Activated CD4-positive, alpha-beta T cell treated with anti-CD3 and anti-CD28 coated beads for 36 hours (primary cell): Measurements from ENCODE around the gene CD109. TPM values are rescaled to one million over a fixed set of nuclear protein-coding genes. Genes with fewer than 3 reads are reported as not detected.
"Not testable (repeated sequence)": the region's sequence is repeated elsewhere in the genome, so short reads cannot be mapped to it uniquely, and the experiment has no call there.

Experiments used
- ATAC-seq: fragments of 200-7000 bp; cut with Tn5 transposase; one replicate; pipeline ENCODE4 v1.10.0; 2021; ENCODE audit warnings: mild to moderate bottlenecking, moderate library complexity
- CTCF ChIA-PET: fragments of 350-600 bp; sonication (Branson Sonifier 250); formaldehyde crosslinking; loops from one replicate; lab custom pipeline; 2021; ENCODE audit warnings: antibody characterized with exemption; lab: Charles Lee
- POLR2A ChIA-PET: fragments of 350-600 bp; sonication (Branson Sonifier 250); formaldehyde crosslinking; loops from one replicate; lab custom pipeline; 2021; ENCODE audit warnings: antibody characterized with exemption, inconsistent platforms; lab: Charles Lee
- DNase-seq: peaks from one replicate; pipeline ENCODE4 v3.0.0-alpha.2; 2020
- H3K27ac Mint-ChIP-seq: one replicate; pipeline ENCODE4 v1.8.0; 2021; ENCODE audit warnings: mixed read lengths
- H3K27me3 Mint-ChIP-seq: one replicate; pipeline ENCODE4 v1.8.0; 2021; ENCODE audit warnings: mixed read lengths
- H3K36me3 Mint-ChIP-seq: one replicate; pipeline ENCODE4 v1.8.0; 2021; ENCODE audit warnings: low read depth, mixed read lengths
- H3K4me1 Mint-ChIP-seq: one replicate; pipeline ENCODE4 v1.8.0; 2021; ENCODE audit warnings: mixed read lengths
- H3K4me3 Mint-ChIP-seq: one replicate; pipeline ENCODE4 v1.8.0; 2021; ENCODE audit warnings: mild to moderate bottlenecking, moderate library complexity, mixed read lengths
- H3K9me3 Mint-ChIP-seq: one replicate; pipeline ENCODE4 v1.8.0; 2021; ENCODE audit warnings: low read depth, mixed read lengths
- intact Hi-C, 2 experiments: fragments of 100-400 bp; cut with DNase I in 1 of 2; cut with micrococcal nuclease in 1 of 2; formaldehyde crosslinking; loops; one replicate each; pipeline versions ENCODE4 v1.14.2 to v1.15.1; 2022 to 2024; cut with DNase I, micrococcal nuclease
- total RNA-seq, 2 experiments: library from RNA; stranded (reverse); gene quantifications; one replicate each; pipeline ENCODE4 v1.2.3, GENCODE V29; 2021

Gene CD109
- total RNA-seq, 2 experiments from 2014 or later = 13.2 to 15.8 TPM

DNA sequence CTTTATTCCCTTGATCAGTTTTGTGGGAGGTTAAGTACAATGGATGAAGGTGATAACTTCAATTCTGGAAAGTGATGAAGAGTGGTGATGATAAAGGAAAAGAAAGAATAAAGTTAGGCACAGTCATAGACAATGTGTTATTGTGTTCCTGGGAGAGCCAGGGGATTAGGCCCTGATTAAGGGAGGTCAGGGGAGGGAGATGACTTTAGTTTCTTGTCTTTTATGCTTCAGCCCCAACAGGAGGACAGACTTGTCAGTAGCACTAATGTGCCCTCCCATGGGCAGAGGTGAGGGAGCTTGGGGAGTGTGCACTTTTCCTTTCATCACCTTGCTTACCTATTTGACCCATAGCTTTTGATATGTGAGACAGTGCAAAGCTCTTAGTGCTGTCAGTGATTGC lies 115.7 kb downstream of the CD109 start:
- Mint-ChIP-seq H3K4me3 (no peak overlapping the region), H3K4me1 (no peaks in the 10 kb centered on the region), H3K27ac (no peak overlapping the region), H3K27me3 (no peaks in the 10 kb centered on the region), H3K36me3 (peaks cover 6% of the 10 kb centered on the region), H3K9me3 (no peaks in the 10 kb centered on the region)
- DNase-seq = no peak
- ChIA-PET POLR2A (no interaction called here), CTCF (interaction anchor here (1.1 kb wide), 1 partner anchor 79 kb away, joined by 3 read pairs; no protein-coding TSS in a partner anchor)
- intact Hi-C loops = no loop called here
- no peak for ATAC-seq

DNA sequence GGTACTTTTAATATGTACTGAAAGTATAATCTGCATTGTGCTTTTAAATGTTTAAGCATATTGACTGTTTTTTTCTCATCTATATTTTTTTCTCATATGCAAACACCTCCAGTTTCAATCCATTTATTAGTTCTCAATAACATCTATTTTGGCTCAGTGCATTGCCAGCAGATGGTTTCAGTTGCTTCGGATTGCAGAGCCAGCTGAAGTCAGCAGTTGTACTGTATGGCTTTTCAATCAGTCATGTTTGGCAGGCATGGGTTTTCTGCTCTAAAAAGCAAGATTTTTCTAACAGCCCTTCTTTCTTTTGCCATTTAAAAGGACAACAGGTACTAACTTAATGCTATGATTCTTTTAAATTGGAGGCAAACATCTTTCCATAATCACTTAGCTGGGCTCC lies 121.2 kb downstream of the CD109 start:
- ChIA-PET CTCF (interaction anchor here (0.7 kb wide), 1 partner anchor 10 kb away, joined by 3 read pairs; no protein-coding TSS in a partner anchor), POLR2A (no interaction called here)
- DNase-seq (no peak), ATAC-seq (no peak)
- H3K4me1 Mint-ChIP-seq = no peaks in the 10 kb centered on the region
- H3K27me3 Mint-ChIP-seq = no peaks in the 10 kb centered on the region
- H3K4me3 Mint-ChIP-seq = no peak overlapping the region
- H3K27ac Mint-ChIP-seq = no peak overlapping the region
- peaks cover 2% of the 10 kb centered on the region for H3K9me3 Mint-ChIP-seq
- intact Hi-C loops = no loop called here
- H3K36me3 Mint-ChIP-seq = peaks cover 24% of the 10 kb centered on the region

DNA sequence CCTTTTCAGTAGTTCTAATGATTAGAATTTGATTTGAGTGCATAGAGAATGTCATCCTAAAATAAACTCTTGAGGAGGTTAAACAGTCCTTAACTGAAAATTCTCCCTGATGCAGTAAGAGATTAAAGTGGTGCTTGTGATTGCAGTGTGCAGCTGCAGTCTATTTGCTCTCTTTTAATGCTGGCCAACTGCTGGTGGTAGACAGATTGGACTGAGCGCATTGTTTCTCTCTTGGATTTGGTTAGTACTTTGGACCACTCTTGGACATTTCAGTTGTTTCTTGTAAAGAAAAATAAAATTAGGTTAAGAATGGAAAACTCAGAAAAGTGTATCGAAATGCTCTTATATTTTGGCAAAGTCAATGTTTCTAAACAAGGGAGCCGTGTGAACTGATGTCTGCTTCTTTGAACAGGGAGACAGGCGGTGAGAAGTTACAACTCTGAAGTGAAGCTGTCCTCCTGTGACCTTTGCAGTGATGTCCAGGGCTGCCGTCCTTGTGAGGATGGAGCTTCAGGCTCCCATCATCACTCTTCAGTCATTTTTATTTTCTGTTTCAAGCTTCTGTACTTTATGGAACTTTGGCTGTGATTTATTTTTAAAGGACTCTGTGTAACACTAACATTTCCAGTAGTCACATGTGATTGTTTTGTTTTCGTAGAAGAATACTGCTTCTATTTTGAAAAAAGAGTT lies 127.2 kb downstream of the CD109 start:
- POLR2A ChIA-PET = no interaction called here
- intact Hi-C loops = no loop called here

DNA sequence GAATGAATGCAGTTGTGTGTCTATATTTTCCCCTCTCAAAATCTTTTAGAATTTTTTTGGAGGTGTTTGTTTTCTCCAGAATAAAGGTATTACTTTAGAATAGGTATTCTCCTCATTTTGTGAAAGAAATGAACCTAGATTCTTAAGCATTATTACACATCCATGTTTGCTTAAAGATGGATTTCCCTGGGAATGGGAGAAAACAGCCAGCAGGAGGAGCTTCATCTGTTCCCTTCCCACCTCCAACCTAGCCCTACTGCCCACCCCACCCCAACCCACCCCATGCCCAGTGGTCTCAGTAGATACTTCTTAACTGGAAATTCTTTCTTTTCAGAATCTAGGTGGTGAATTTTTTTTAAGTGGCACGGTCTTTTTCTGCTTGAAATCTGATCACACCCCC lies 127.8 kb downstream of the CD109 start:
- intact Hi-C loops = no loop called here
- Mint-ChIP-seq H3K4me3 (no peak overlapping the region), H3K36me3 (peaks cover 19% of the 10 kb centered on the region), H3K27ac (no peak overlapping the region), H3K9me3 (peaks cover 2% of the 10 kb centered on the region), H3K4me1 (no peaks in the 10 kb centered on the region), H3K27me3 (no peaks in the 10 kb centered on the region)
- CTCF ChIA-PET = no interaction called here
- ATAC-seq = no peak
- no peak for DNase-seq
- POLR2A ChIA-PET = no interaction called here

More for the DNA sequence above, 127.2 kb downstream of the CD109 start:
- Mint-ChIP-seq H3K27ac (no peak overlapping the region), H3K4me1 (no peaks in the 10 kb centered on the region), H3K36me3 (peaks cover 22% of the 10 kb centered on the region), H3K4me3 (no peak overlapping the region), H3K9me3 (peaks cover 2% of the 10 kb centered on the region), H3K27me3 (no peaks in the 10 kb centered on the region)
- CTCF ChIA-PET = interaction anchor here (0.6 kb wide), 1 partner anchor 371 kb away, joined by 3 read pairs; the partner anchor contains the start of gene CGAS
- DNase-seq = no peak
- ATAC-seq = no peak

DNA sequence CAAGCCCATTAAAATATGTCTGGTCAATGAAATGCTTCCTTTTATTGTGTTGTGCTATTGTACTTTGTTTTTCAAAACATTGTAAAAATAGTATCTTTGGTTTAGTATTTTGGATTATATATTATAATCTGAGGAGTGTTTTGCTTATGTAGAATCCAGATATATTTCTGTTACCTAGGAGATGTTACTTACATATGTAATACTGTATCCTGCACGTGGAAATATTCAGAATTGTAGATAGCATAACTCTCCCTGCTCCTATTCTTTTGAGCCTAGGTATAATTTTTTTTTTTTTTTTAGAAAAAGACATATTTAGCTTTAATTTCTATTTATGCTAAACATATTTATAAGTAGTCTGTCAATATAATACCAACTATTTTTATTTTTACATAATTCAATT lies 130.6 kb downstream of the CD109 start:
- Mint-ChIP-seq H3K9me3 (no peaks in the 10 kb centered on the region), H3K4me3 (no peak overlapping the region), H3K4me1 (no peaks in the 10 kb centered on the region), H3K36me3 (no peaks in the 10 kb centered on the region), H3K27ac (no peak overlapping the region), H3K27me3 (no peaks in the 10 kb centered on the region)
- CTCF ChIA-PET = no interaction called here
- ATAC-seq (no peak), DNase-seq (no peak)
- POLR2A ChIA-PET = no interaction called here
- intact Hi-C loops = no loop called here

DNA sequence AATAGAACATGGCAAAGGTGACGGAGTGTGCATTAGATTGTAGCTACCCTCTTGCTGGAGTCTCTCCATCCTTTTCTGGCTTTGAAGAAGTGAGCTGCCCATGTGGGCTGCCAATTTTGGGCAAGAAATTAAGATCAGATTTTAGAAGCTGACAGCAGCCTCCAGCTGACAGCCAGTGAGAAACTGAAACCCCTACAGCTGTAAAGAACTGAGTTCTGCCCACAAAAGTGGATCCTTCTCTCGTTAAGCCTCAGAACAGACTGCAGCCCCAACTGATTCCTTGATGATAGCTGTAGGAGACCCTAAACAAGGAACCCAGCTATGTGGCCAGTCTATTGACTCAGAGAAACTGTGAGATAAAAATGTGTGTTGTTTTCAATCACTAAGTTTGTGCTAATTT lies 134.1 kb downstream of the CD109 start:
- ChIA-PET CTCF (interaction anchor here (0.7 kb wide), 1 partner anchor 1252 kb away, joined by 3 read pairs; no protein-coding TSS in a partner anchor), POLR2A (interaction anchor here (0.6 kb wide), 1 partner anchor 372 kb away, joined by 3 read pairs; no protein-coding TSS in a partner anchor)
- ATAC-seq = no peak
- H3K36me3 Mint-ChIP-seq = no peaks in the 10 kb centered on the region
- no peak for DNase-seq
- intact Hi-C loops = no loop called here
- no peaks in the 10 kb centered on the region for H3K4me1 Mint-ChIP-seq
- no peaks in the 10 kb centered on the region for H3K27me3 Mint-ChIP-seq
- no peak overlapping the region for H3K27ac Mint-ChIP-seq
- no peak overlapping the region for H3K4me3 Mint-ChIP-seq
- no peaks in the 10 kb centered on the region for H3K9me3 Mint-ChIP-seq

DNA sequence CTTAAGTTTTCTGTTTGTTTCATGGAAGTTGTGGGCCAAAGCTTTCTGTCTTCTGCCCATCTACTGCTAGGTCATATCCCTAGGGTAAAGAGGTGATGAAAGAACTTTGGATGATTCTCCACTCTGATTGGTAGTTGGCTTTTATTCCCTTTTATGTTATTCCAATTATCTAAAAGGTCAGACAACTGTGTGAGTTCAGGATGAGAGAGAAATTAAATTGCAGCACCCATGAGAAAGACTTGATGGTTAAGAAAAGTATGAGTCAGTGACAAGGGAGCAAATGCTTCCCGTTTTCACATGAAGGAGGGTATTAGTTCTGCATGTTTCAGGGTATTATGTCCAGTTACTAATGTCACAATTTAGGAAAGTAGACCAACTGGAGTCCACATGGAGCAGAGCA lies 136.3 kb downstream of the CD109 start:
- ATAC-seq (no peak), DNase-seq (no peak)
- Mint-ChIP-seq H3K9me3 (no peaks in the 10 kb centered on the region), H3K27me3 (no peaks in the 10 kb centered on the region), H3K27ac (no peak overlapping the region), H3K4me3 (no peak overlapping the region), H3K36me3 (no peaks in the 10 kb centered on the region), H3K4me1 (no peaks in the 10 kb centered on the region)
- intact Hi-C loops = no loop called here
- ChIA-PET CTCF (no interaction called here), POLR2A (no interaction called here)

DNA sequence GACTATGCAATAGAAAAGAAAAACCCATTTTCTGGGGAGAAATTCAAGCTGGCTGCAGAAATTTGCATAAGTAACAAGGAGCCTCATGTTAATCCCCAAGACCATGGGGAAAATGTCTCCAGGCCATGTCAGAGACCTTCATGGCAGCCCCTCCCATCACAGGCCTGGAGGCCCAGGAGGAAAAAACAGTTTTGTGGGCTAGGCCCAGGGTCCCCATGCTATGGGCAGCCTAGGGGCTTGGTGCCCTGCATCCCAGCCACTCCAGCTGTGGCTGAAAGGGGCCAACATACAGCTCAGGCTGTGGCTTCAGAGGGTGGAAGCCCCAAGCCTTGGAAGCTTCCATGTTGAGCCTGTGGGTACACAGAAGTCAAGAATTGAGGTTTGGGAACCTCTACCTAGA lies 148.7 kb downstream of the CD109 start:
- CTCF ChIA-PET, POLR2A ChIA-PET, DNase-seq, intact Hi-C loops, H3K4me1 Mint-ChIP-seq, H3K27ac Mint-ChIP-seq, H3K36me3 Mint-ChIP-seq, H3K27me3 Mint-ChIP-seq, H3K4me3 Mint-ChIP-seq, ATAC-seq: not testable (repeated sequence)
- peaks cover 13% of the 10 kb centered on the region for H3K9me3 Mint-ChIP-seq

DNA sequence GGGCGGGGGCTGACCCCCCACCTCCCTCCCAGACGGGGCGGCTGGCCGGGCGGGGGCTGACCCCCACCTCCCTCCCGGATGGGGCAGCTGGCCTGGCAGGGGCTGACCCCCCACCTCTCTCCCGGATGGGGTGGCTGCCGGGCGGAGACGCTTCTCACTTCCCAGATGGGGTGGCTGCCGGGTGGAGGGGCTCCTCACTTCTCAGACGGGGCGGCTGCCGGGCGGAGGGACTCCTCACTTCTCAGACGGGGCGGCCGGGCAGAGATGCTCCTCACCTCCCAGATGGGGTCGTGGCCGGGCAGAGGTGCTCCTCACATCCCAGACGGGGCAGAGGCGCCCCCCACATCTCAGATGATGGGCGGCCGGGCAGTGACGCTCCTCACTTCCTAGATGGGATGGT lies 155.0 kb downstream of the CD109 start:
- intact Hi-C loops, H3K27ac Mint-ChIP-seq, H3K9me3 Mint-ChIP-seq, H3K4me3 Mint-ChIP-seq, ATAC-seq, CTCF ChIA-PET, DNase-seq, H3K27me3 Mint-ChIP-seq, H3K4me1 Mint-ChIP-seq, POLR2A ChIA-PET, H3K36me3 Mint-ChIP-seq: not testable (repeated sequence)

DNA sequence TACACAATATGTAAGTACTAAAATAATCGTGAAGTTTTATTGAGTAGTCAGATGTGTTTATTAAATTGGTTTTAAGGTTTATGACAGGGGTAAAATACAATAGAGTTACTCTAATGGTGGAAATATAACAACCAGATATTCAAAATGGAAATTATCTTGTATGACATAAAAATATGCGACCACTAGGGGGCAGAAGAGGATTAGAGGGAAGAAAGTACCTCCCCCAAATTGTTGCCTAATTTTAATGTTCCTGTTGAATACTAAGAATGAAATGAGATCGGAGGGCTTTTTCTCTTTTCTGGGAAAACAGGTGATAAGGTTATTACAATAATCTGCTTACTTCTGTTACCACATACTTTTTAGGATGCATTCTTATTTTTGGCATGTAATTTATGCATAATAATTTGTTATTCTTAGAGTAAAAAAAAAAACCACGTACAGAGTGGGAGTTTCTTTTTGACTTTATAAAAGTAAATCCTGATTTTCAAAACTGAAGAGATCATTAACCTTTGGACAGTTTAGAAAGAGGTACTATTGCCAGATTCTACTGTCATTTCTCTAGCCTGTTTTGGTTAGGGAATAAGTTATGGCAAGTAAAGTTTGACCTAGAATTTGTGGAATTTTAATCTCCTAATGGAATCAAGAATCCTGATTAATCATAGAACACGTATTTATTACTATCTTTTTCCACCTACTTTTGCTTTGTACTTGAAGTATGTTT lies 159.2 kb downstream of the CD109 start:
- Mint-ChIP-seq H3K27me3 (no peaks in the 10 kb centered on the region), H3K9me3 (no peaks in the 10 kb centered on the region), H3K27ac (no peak overlapping the region), H3K4me3 (no peak overlapping the region), H3K4me1 (no peaks in the 10 kb centered on the region), H3K36me3 (no peaks in the 10 kb centered on the region)
- ATAC-seq (peak; percentile 26), DNase-seq (no peak)
- ChIA-PET CTCF (interaction anchor here (0.6 to 3.8 kb wide), 8 partner anchors 10 to 1354 kb away, joined by 3 to 29 read pairs (median 4); no protein-coding TSS in a partner anchor), POLR2A (no interaction called here)
- intact Hi-C loops = loop anchor here (1.0 to 5.0 kb wide), 4 partner anchors 116 to 1354 kb away; partner anchors contain the start of gene COL12A1 (in 1 of the 2)

DNA sequence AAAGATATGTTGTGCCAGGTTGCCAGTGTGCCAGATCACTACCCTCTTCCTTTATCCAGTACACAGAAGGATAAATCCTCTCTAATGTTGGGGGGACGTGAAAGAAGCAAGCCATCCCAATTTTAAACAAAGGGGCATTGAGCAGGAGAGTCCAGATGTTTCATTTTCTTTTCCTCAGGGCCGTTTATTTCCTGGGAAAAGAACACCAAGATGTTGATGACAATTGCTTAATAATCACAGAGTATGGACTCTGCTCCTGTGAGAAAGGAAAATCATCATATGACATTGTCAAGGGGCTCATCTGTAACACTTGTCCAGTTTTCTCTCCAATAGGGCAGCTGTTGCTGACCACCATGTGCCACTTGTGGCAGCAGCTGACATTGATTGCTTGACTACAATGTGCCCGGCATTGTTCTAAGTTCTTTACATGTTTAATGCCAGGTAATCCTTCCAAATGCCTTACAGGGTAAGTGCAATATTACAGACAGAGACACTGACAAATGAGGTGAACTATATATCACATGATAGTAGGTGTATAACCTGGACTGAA lies 161.4 kb downstream of the CD109 start:
- H3K9me3 Mint-ChIP-seq = no peaks in the 10 kb centered on the region
- ChIA-PET CTCF (interaction anchor here (3.8 kb wide), 1 partner anchor 1352 kb away, joined by 29 read pairs; no protein-coding TSS in a partner anchor), POLR2A (no interaction called here)
- DNase-seq = no peak
- H3K4me1 Mint-ChIP-seq = no peaks in the 10 kb centered on the region
- H3K4me3 Mint-ChIP-seq = no peak overlapping the region
- no peak overlapping the region for H3K27ac Mint-ChIP-seq
- H3K27me3 Mint-ChIP-seq = peaks cover 2% of the 10 kb centered on the region
- intact Hi-C loops = loop anchor here in 1 of 2 experiments (5.0 kb wide), 1 partner anchor 1350 kb away; the partner anchor contains the start of gene COL12A1
- H3K36me3 Mint-ChIP-seq = no peaks in the 10 kb centered on the region
- ATAC-seq = no peak
